Kidney (tissue), 14 donors: Measurements from ENCODE around the gene KIAA1328. TPM values are rescaled to one million over a fixed set of nuclear protein-coding genes. Genes with fewer than 3 reads are reported as not detected.

ENCODE experiments used
- DNase-seq, 5 donors: peaks; one replicate each; pipeline ENCODE4 v3.0.0-alpha.2; 2013 to 2020
- FAIRE-seq: peaks from 2 replicates; lab custom pipeline; 2012; peaks lifted over from hg19 to GRCh38; lab: Jason Lieb, UNC
- H3K27ac ChIP-seq, 2 donors: one replicate each; pipeline ENCODE4 v1.7.0; 2013; ENCODE audit warnings: low read depth in 2 of 2, low read length in 2 of 2, inconsistent platforms in 1 of 2
- H3K27me3 ChIP-seq: one replicate; pipeline ENCODE4 v1.7.1; 2013; ENCODE audit warnings: low read length, inconsistent platforms; ENCODE audit not compliant: control insufficient read depth, insufficient read depth
- H3K36me3 ChIP-seq, 3 donors: one replicate each; pipeline versions ENCODE4 v1.7.0 to v1.7.1; 2013; ENCODE audit warnings: low read length in 3 of 3, control low read depth in 1 of 3, inconsistent platforms in 1 of 3; ENCODE audit not compliant: insufficient read depth in 3 of 3, control insufficient read depth in 2 of 3
- H3K4me1 ChIP-seq, 3 donors: one replicate each; pipeline versions ENCODE4 v1.7.0 to v1.7.1; 2013; ENCODE audit warnings: low read length in 3 of 3, inconsistent platforms in 1 of 3, low read depth in 1 of 3; ENCODE audit not compliant: control insufficient read depth in 2 of 3, insufficient read depth in 2 of 3
- H3K4me3 ChIP-seq, 3 donors: one replicate each; pipeline versions ENCODE4 v1.7.0 to v1.8.1; 2013; ENCODE audit warnings: low read length in 3 of 3, control low read depth in 1 of 3, inconsistent platforms in 1 of 3
- H3K9ac ChIP-seq, 3 donors: one replicate each; pipeline versions ENCODE4 v1.7.0 to v1.7.1; 2013; ENCODE audit warnings: low read length in 3 of 3, control low read depth in 1 of 3, inconsistent platforms in 1 of 3
- H3K9me3 ChIP-seq, 3 donors: one replicate each; pipeline versions ENCODE4 v1.7.0 to v1.7.1; 2013; ENCODE audit warnings: low read length in 3 of 3, control low read depth in 1 of 3, inconsistent platforms in 1 of 3; ENCODE audit not compliant: control insufficient read depth in 2 of 3, insufficient read depth in 1 of 3
- intact Hi-C: fragments of 100-400 bp; cut with DNase I; formaldehyde crosslinking; loops from one replicate; pipeline ENCODE4 v1.11.1; 2022
- polyA plus RNA-seq: library from polyadenylated mRNA; stranded (reverse); fragments of 350-450 nt; fragmentation: Illumina TruSeq; extraction: RNeasy Lipid Tissue Mini Kit (QIAGEN cat#74804); gene quantifications from one replicate; pipeline ENCODE4 v1.2.3, GENCODE V29; 2014; ENCODE audit warnings: low read depth, low replicate concordance; ENCODE audit not compliant: insufficient read depth
- total RNA-seq: library from RNA; stranded (reverse); fragmentation: NEBNext Ultra II Directional; extraction: Animal tissue kit (Norgen Biotek cat#: 25700); gene quantifications from one replicate; pipeline ENCODE4 v1.2.1, GENCODE V29; 2021
- TF ChIP-seq, protein P1 (sequence below): IDR thresholded peaks from 3 replicates; pipeline ENCODE4 v1.5.1; 2012; ENCODE audit warnings: mild to moderate bottlenecking, moderate library complexity, borderline replicate concordance; ENCODE audit not compliant: insufficient read depth; ENCODE audit errors: extremely low read depth
- donor health status: control.
- donor health status: control.
- donor health status: control.
- donor health status: control.
- donor health status: control.
- donor health status: DM: yes; HTN: yes; CAD: no.
- donor health status: Normal renal cell carcinoma (clear cell type).

The KIAA1328 gene
- total and polyA plus RNA-seq, 2 donors from 2014 or later: 2.7 to 11.6 TPM

- H3K4me1 ChIP-seq: no peaks in the 10 kb centered on the region
- FAIRE-seq (no peak), DNase-seq (no peak)
- H3K36me3 ChIP-seq: no peaks in the 10 kb centered on the region
- H3K27me3 ChIP-seq: no peaks in the 10 kb centered on the region
- TF ChIP-seq, protein P1, sequence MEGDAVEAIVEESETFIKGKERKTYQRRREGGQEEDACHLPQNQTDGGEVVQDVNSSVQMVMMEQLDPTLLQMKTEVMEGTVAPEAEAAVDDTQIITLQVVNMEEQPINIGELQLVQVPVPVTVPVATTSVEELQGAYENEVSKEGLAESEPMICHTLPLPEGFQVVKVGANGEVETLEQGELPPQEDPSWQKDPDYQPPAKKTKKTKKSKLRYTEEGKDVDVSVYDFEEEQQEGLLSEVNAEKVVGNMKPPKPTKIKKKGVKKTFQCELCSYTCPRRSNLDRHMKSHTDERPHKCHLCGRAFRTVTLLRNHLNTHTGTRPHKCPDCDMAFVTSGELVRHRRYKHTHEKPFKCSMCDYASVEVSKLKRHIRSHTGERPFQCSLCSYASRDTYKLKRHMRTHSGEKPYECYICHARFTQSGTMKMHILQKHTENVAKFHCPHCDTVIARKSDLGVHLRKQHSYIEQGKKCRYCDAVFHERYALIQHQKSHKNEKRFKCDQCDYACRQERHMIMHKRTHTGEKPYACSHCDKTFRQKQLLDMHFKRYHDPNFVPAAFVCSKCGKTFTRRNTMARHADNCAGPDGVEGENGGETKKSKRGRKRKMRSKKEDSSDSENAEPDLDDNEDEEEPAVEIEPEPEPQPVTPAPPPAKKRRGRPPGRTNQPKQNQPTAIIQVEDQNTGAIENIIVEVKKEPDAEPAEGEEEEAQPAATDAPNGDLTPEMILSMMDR: no peak
- H3K9ac ChIP-seq: no peak overlapping the region
- H3K4me3 ChIP-seq: no peak overlapping the region
- H3K9me3 ChIP-seq: no peaks in the 10 kb centered on the region
- H3K27ac ChIP-seq: no peak overlapping the region
- intact Hi-C loops: no loop called here
These were observed 71.5 kb downstream of the KIAA1328 start for GRCh38 chr18:36900466-36900865.

DNA sequence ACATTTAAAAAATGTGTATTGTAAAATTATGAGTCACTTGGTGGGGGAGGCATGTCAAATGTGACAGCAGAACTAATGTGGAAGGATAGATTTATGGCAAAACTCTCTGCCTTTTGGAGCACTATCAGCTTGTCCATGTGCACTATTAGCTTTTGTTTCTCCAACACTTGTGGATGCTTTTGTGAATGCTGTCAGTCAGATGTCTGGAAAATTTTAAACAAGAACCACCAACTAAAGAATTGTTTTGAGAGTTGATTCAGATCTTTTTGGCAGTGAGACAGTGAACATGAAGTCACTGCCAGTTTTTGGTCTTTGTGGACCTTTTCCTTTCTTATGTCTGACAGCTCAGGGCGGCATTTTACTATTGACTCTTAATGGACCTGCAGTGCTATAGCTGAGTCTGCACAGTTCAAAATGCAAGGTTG lies 72.4 kb downstream of the KIAA1328 start:
- Histone ChIP-seq H3K27ac (no peak overlapping the region), H3K4me3 (no peak overlapping the region), H3K4me1 (no peaks in the 10 kb centered on the region), H3K36me3 (no peaks in the 10 kb centered on the region), H3K27me3 (no peaks in the 10 kb centered on the region), H3K9me3 (no peaks in the 10 kb centered on the region), H3K9ac (no peak overlapping the region)
- TF ChIP-seq, protein P1: no peak
- DNase-seq (no peak), FAIRE-seq (no peak)
- intact Hi-C loops: no loop called here

DNA sequence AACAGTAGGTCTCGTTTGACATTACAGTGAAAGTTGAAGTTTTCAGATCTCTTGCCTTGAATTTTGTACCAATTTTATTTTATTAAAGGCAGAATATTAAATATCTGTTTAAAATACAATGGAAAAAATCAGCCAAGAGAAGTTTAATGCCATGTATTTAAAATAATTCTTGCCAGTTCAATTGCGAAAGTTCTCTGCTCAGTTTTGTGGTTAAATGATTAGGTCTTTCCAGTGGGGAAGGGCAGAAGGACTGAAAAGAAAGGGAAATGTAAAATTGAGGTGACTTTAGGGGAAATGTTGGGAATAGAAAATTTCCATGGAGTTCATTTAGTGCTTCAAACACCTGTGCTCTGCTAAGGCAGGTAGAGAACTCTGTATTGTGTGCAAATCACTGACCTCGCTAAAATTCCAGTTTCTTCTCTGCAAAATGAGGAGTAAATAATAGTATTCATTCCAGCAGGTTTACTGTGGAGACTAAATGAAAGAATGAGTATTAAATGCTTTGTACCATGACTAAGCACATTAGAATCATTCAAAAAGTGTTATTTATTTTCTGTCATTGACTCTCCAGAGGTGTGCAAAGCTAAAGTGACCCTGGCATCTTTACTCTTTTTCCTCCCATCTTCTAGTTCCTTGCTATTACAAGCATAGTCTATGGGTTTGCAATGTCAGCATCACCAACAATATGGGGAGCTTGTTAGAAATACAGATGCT lies 74.4 kb downstream of the KIAA1328 start:
- H3K9me3 ChIP-seq: no peaks in the 10 kb centered on the region
- no peak overlapping the region for H3K27ac ChIP-seq
- intact Hi-C loops: no loop called here
- TF ChIP-seq, protein P1: no peak
- H3K9ac ChIP-seq: no peak overlapping the region
- no peaks in the 10 kb centered on the region for H3K36me3 ChIP-seq
- no peaks in the 10 kb centered on the region for H3K27me3 ChIP-seq
- H3K4me1 ChIP-seq: no peaks in the 10 kb centered on the region
- FAIRE-seq (no peak), DNase-seq (no peak)
- no peak overlapping the region for H3K4me3 ChIP-seq
